Adrenal gland (tissue), 12 donors: ENCODE data around the gene C16orf90. TPM values are rescaled to one million over a fixed set of nuclear protein-coding genes. Genes with fewer than 3 reads are reported as not detected.

Experiments used
- DNase-seq, 7 donors: peaks; one replicate each; pipeline ENCODE4 v3.0.0-alpha.2; 2019 to 2020
- H3K27ac ChIP-seq, 5 donors: fragments of 200-600 bp; sonication (generic) in 4 of 5; 1 replicate in 3 of 5; 2 replicates in 2 of 5; pipeline versions ENCODE4 v1.5.1 to v1.8.0; 2016 to 2020; ENCODE audit warnings: mild to moderate bottlenecking in 1 of 5
- H3K27me3 ChIP-seq: fragments of 200-600 bp; 2 replicates; pipeline ENCODE4 v1.8.0; 2021
- H3K36me3 ChIP-seq, 2 donors: fragments of 200-600 bp; replicated peaks in 1 of 2; 1 replicate in 1 of 2; 2 replicates in 1 of 2; pipeline versions ENCODE4 v1.5.1 to v1.8.0; 2018 to 2022
- H3K4me1 ChIP-seq, 2 donors: fragments of 200-600 bp; replicated peaks in 1 of 2; 1 replicate in 1 of 2; 2 replicates in 1 of 2; pipeline versions ENCODE4 v1.5.1 to v1.8.0; 2018 to 2021
- H3K4me3 ChIP-seq, 4 donors: fragments of 200-600 bp; sonication (generic) in 3 of 4; one replicate each; pipeline ENCODE4 v1.5.1; 2016 to 2018
- H3K9me3 ChIP-seq, 3 donors: fragments of 200-600 bp; sonication (generic) in 1 of 3; replicated peaks in 1 of 3; 1 replicate in 2 of 3; 2 replicates in 1 of 3; pipeline versions ENCODE4 v1.5.1 to v1.8.0; 2016 to 2021
- CTCF ChIP-seq, 6 experiments: fragments of 450-650 bp in 4 of 6; fragments of 200-600 bp in 2 of 6; sonication (generic) in 1 of 6; IDR thresholded peaks; 1 replicate in 5 of 6; 2 replicates in 1 of 6; pipeline versions ENCODE4 v1.5.1 to v1.8.0; 2016 to 2021; ENCODE audit warnings: antibody characterized with exemption in 6 of 6, mild to moderate bottlenecking in 2 of 6, moderate library complexity in 1 of 6
- POLR2A ChIP-seq, 2 donors: fragments of 450-650 bp; IDR thresholded peaks; one replicate each; pipeline ENCODE4 v1.6.1; 2017; ENCODE audit warnings: antibody characterized with exemption in 2 of 2, mild to moderate bottlenecking in 2 of 2, moderate library complexity in 1 of 2
- WGBS, 4 donors: extraction: QIAGEN DNeasy Blood & Tissue Kit in 2 of 4; methylation state at CpG; one replicate each; pipeline versions ENCODE4 v1.1.5 to v1.1.7; 2013 to 2017; 5-methylcytosine and 5-hydroxymethylcytosine counted together
- intact Hi-C, 2 donors: fragments of 100-400 bp; cut with DNase I; formaldehyde crosslinking; loops; one replicate each; pipeline versions ENCODE4 v1.14.1 to v1.15.0; 2022 to 2023
- polyA plus RNA-seq, 3 donors: library from polyadenylated mRNA; stranded (reverse); fragments of 200-250 nt in 2 of 3; fragments of 350-450 nt in 1 of 3; fragmentation: Illumina TruSeq in 1 of 3; extraction: RNeasy Lipid Tissue Mini Kit (QIAGEN cat#74804) in 1 of 3; gene quantifications; one replicate each; pipeline ENCODE4 v1.2.3, GENCODE V29; 2013 to 2014
- total RNA-seq, 9 donors: library from RNA; depleted of rRNA in 4 of 9; stranded (reverse); fragments of >200 nt in 4 of 9; fragments of 120-200 nt in 1 of 9; fragmentation: NEBNext Ultra II Directional in 1 of 9; extraction: Animal tissue kit (Norgen Biotek cat#: 25700) in 1 of 9; gene quantifications; one replicate each; pipeline versions ENCODE4 v1.1.0 to v1.2.4, GENCODE V29; 2013 to 2023
- donor health status: healthy with polysubstance abuse.
- donor health status: Bipolar disorder and iron deficiency.
- donor health status: DM: yes; HTN: yes; CAD: no.
- donor health status: DM: no; HTN: no; CAD: no.
- donor health status: DM: no; HTN: no; CAD: no.
- donor health status: DM: yes; HTN: yes; CAD: no.

Gene C16orf90
- total and polyA plus RNA-seq, 12 donors, result not detected

GRCh38 chr16:3513892-3514583 lies 18.7 kb upstream of the C16orf90 start:
- intact Hi-C loops, result no loop called here
- whole genome bisulfite sequencing, 4 donors, result 85 to 91% (median 88%) methylated on average over 5 to 7 of the region's 7 CpGs
- peaks cover 0 to 89% of the 10 kb centered on the region in 2 donors for H3K36me3 ChIP-seq

DNA sequence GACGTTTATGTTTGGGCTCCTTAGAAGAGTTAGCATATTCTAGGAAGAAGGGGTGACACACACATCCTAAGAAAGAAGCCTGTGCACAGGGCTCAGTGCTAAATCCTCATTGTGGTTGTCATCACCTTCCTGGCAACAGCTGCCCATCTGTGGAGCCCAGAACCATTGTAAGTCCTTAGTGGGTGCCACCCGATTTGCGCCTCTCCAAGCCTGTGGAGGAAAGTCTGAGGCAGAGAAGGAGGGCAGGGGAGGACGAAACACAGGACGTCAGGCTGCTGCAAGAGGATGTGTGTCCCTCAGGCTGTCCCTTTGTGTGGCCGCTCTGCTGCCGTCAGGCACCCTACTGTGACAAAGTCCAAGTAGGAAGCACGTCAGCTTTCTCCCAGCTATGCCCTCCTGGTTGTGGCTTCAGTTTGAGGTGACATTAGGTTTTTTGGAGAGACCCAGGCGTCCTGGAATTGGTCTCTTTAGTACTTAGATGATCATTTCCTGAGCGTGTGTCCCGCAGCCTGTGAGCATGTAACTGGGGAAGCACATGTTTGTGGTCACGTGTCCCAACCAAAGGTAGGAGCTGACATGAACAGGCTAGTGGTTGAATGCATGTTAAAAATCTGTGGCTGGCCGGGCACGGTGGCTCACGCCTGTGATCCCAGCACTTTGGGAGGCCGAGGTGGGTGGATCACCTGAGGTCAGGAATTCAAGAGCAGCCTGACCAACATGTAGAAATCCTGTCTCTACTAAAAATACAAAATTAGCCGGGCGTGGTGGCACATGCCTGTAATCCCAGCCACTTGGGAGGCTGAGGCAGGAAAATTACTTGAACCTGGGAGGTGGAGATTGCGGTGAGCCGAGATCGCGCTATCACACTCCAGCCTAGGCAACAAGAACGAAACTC lies 16.2 kb upstream of the C16orf90 start:
- H3K9me3 ChIP-seq, result no peaks in the 10 kb centered on the region
- TF ChIP-seq POLR2A (IDR thresholded peaks at IDR 0.05), result no peak
- no peak for TF ChIP-seq CTCF (IDR thresholded peaks at IDR 0.05)
- H3K4me3 ChIP-seq, result no peak overlapping the region
- peaks cover 0 to 81% of the 10 kb centered on the region in 2 donors for H3K36me3 ChIP-seq
- 94 to 96% (median 95%) methylated on average over 22 to 23 of the region's 23 CpGs for WGBS, 4 donors
- H3K27ac ChIP-seq, result no peak overlapping the region
- no peaks in the 10 kb centered on the region for H3K4me1 ChIP-seq
- peak in 1 of 7 donors; percentile 8 for DNase-seq
- no peaks in the 10 kb centered on the region for H3K27me3 ChIP-seq
- intact Hi-C loops, result no loop called here

More at GRCh38 chr16:3513892-3514583, 18.7 kb upstream of the C16orf90 start:
- no peak overlapping the region for H3K4me3 ChIP-seq
- DNase-seq, result no peak
- no peak for TF ChIP-seq CTCF (IDR thresholded peaks at IDR 0.05)
- TF ChIP-seq POLR2A (IDR thresholded peaks at IDR 0.05), result no peak
- H3K9me3 ChIP-seq, result no peaks in the 10 kb centered on the region
- no peaks in the 10 kb centered on the region for H3K27me3 ChIP-seq
- H3K4me1 ChIP-seq, result no peaks in the 10 kb centered on the region
- H3K27ac ChIP-seq, result no peak overlapping the region

DNA sequence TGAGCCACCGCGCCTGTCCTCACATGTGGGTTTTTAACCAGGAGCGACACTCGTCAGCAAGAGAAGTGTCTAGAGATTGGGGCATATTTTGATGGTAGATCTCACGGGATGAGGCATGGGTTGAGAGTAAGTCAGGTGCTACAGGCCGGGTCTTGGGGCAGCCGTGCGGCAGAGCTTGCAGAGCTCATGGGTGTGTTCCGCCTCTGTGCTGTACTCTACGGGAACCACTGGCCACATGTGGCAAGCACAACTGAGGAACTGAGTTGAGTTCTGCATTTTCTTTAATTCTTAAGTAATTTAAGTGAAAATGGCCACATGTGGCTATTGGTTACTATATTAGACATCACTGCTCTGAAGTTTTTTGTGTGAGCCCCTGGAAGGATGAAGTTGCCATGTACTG lies 15.1 kb upstream of the C16orf90 start:
- H3K4me3 ChIP-seq, result no peak overlapping the region
- no peaks in the 10 kb centered on the region for H3K9me3 ChIP-seq
- no peak for TF ChIP-seq POLR2A (IDR thresholded peaks at IDR 0.05)
- TF ChIP-seq CTCF (IDR thresholded peaks at IDR 0.05), result no peak
- H3K27ac ChIP-seq, result no peak overlapping the region
- peaks cover 0 to 80% of the 10 kb centered on the region in 2 donors for H3K36me3 ChIP-seq
- no peaks in the 10 kb centered on the region for H3K4me1 ChIP-seq
- WGBS, 4 donors, result 93 to 98% (median 96%) methylated on average over 8 to 10 of the region's 10 CpGs
- peak in 1 of 7 donors; percentile 9 for DNase-seq
- H3K27me3 ChIP-seq, result no peaks in the 10 kb centered on the region
- intact Hi-C loops, result no loop called here

GRCh38 chr16:3509470-3509928 lies 14.2 kb upstream of the C16orf90 start:
- TF ChIP-seq CTCF (IDR thresholded peaks at IDR 0.05) (no peak), POLR2A (IDR thresholded peaks at IDR 0.05) (no peak)
- 83 to 91% (median 85%) methylated on average over 13 of the region's 13 CpGs for WGBS, 4 donors
- peaks cover 0 to 74% of the 10 kb centered on the region in 2 donors for H3K36me3 ChIP-seq

More at GRCh38 chr16:3509470-3509928, 14.2 kb upstream of the C16orf90 start:
- Histone ChIP-seq H3K9me3 (no peaks in the 10 kb centered on the region), H3K27me3 (no peaks in the 10 kb centered on the region), H3K4me1 (no peaks in the 10 kb centered on the region), H3K27ac (no peak overlapping the region), H3K4me3 (no peak overlapping the region)
- DNase-seq, result peak in 1 of 7 donors; percentile 16
- intact Hi-C loops, result no loop called here
